HG02852 (cell line): ENCODE measurements around the gene MAST1.
A peak's percentile ranks its signal among the peaks of the same experiment; 100 is the strongest.
"Not testable (repeated sequence)": the region's sequence is repeated elsewhere in the genome, so short reads cannot be mapped to it uniquely, and the experiment has no call there.

Experiments used
- ATAC-seq: cut with Tn5 transposase; IDR thresholded peaks from one replicate; pipeline ENCODE4 v1.9.1; 2021; ENCODE audit warnings: mild to moderate bottlenecking, moderate library complexity; ENCODE audit not compliant: unreplicated experiment

The MAST1 gene

DNA sequence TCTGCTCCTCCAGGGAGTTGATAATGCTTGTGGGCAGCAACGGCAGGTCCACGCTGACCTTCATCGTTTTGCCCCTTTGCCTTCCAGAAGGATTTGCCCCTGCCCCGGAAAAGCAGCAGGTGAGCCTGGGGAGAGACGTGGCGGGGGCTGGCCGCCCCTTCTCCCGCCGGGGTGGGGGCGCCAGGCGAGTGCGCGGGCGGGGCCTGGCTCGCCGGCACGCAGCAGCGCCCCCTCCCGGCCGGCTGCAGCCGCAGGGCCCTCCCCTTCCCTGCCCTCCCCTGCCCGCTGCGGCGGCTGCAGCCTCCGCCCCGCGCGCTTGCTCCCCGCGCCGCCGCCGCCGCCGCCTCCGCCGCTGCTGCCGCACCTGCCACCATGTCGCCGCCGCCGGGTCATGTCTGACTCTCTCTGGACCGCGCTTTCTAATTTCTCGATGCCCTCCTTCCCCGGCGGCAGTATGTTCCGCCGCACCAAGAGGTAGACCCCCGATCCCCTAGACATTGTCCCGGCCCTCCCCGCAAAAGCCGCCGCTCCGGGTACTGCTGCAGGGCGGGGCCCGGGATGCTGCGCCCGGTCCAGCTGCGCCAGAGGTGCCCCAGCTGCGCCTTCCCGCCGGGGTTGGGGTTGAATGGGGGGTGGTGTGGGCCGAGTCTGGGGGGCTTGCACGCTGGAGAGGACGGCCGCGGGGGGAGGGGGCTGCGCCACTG lies at the start of gene MAST1:
MAST1 (plus strand) TSS at position 334 of the 704 bp plus-strand sequence; CDS start at position 392, 58 bp downstream.
- ATAC-seq, result no peak

DNA sequence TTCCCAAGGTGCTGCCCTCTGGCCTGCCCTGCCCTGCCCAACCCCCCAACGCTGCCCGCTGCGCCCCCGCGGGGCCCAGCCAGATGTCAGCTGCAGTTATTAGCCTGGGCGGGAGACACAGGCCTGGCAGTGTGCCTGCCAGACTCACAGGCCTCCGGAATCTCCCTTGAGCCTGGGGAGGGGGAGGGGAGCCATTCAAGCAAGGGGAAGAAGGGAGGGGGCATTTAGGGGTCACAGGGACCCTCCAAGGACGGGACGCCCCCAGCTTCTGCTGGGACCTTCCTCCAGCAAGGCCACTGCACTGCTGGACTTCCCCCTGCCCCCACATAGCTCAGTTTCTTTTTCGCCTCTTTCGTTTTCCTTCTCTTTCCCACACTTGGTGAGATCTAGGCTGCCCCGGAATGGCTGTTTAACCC lies 49.6 kb upstream of the MAST1 start:
- no peak for ATAC-seq

DNA sequence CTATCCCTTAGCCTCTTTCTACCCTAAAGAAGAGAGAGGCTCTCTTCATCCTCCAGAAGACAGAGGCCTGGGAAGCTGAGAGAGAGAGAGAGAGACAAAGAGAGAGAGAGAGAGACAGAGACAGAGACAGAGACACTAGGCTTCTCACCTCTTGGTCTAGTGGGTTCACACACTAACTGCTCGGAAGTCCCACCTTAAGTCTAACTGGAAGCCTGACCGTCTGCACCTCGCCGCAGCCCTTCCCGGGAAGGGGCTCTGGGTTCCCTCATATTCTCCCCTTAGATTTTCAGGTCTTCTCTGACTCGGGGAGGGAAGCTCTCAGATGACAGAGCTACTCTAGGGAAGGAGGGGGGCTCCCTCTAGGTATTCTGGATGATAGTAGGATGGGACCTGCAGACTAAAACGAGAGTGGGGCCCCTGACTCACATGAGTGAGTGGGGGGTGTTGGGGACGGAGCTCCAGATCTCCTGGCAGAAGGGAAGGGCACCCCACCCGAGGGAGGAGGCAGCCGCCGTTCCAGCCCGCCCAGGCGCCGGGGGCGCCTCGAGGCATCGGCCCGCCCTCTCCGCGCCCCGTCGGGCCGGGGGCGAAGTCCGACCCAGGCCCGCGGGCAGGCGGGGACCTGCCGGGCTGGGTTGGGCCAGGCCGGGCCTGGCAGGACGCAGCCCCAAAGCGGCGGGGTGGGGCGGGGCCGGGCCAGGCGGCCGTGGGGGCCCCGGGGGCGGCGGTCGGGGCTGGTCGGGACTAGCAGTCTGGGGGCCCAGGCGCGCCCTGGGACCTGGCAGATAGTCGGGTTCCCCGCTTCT lies 49.0 kb upstream of the MAST1 start:
- no peak for ATAC-seq

DNA sequence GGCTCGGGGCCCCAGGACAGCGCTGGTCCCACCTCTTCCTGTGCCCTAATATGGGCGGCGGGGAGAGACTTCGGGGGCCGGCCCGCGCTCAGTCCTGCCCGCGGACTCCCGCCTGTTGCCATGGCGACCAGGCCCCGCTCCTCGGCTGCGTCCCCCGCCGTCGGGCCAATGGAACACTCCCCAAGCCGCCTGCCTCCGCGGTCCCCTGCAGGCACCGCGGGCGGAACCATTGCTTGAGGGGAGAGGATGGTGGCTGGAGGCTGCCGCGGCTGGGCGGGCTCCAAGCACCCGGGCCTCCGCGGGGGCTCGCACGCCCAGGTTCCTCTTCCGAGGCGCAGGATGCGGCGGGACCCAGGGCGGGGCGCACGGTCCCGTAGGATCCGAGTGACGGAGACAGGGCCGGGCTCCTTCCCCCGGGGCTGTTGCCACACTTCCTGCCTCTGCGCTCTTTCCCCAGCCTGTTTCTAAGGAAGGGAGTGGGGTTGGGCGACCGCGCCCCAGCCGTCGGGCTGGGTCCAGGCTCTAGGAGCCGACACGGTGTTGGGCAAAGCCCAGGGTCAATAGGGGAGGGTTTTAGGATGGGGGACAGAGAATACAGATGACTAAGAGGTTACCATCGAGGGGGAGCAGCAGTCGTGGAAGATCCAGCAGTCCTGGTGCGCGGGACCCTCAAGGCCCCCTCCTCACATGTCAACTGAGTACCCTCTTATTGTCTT lies 48.3 kb upstream of the MAST1 start:
- peak; percentile 37 for ATAC-seq

DNA sequence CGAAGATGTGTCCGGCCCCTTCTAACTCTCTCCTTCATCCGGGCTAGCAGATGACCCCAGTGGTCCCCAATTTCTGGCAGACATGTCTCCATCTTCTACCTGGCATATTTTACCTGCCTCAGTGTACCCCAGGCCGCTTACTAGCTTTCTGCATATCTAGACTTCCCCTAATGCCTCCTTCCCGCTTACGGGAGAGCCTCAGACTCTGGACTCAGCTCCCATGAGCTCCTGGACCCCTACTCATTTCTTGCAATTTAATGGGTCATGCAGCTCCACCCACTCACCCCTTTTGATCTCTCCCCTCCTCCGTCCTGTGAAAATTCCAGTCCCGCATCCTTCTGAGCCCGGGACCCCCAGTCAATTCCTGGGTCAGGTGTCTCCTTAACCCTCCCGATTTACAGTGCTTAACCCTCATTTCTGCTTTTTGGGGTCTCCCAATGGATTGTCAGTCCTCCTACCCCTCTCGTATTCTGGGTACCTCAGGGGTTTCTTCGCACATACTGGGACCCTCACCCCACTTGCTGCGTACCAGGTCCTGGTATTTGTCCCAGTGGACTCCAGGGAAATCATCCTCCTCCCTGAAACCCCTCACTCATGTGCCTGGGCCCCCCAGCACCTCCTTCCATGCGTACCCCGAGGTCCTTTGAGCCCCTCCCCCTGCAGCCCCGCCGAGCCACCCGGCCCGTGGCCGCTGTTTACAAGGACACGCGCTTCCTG lies 47.5 kb upstream of the MAST1 start:
- no peak for ATAC-seq

DNA sequence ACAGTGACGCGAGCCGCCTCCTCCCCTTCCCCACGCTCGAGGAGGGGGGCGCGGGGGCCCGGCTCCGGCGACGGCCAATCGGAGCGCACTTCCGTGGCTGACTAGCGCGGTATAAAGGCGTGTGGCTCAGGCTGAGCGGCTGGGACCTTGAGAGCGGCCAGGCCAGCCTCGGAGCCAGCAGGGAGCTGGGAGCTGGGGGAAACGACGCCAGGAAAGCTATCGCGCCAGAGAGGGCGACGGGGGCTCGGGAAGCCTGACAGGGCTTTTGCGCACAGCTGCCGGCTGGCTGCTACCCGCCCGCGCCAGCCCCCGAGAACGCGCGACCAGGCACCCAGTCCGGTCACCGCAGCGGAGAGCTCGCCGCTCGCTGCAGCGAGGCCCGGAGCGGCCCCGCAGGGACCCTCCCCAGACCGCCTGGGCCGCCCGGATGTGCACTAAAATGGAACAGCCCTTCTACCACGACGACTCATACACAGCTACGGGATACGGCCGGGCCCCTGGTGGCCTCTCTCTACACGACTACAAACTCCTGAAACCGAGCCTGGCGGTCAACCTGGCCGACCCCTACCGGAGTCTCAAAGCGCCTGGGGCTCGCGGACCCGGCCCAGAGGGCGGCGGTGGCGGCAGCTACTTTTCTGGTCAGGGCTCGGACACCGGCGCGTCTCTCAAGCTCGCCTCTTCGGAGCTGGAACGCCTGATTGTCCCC lies 46.8 kb upstream of the MAST1 start, which contains the start of gene JUNB:
JUNB (plus strand) TSS at position 142 of the 706 bp plus-strand sequence; CDS start at position 428, 286 bp downstream.
- peak; percentile 33 for ATAC-seq

DNA sequence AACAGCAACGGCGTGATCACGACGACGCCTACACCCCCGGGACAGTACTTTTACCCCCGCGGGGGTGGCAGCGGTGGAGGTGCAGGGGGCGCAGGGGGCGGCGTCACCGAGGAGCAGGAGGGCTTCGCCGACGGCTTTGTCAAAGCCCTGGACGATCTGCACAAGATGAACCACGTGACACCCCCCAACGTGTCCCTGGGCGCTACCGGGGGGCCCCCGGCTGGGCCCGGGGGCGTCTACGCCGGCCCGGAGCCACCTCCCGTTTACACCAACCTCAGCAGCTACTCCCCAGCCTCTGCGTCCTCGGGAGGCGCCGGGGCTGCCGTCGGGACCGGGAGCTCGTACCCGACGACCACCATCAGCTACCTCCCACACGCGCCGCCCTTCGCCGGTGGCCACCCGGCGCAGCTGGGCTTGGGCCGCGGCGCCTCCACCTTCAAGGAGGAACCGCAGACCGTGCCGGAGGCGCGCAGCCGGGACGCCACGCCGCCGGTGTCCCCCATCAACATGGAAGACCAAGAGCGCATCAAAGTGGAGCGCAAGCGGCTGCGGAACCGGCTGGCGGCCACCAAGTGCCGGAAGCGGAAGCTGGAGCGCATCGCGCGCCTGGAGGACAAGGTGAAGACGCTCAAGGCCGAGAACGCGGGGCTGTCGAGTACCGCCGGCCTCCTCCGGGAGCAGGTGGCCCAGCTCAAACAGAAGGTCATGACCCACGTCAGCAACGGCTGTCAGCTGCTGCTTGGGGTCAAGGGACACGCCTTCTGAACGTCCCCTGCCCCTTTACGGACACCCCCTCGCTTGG lies 46.1 kb upstream of the MAST1 start:
- no peak for ATAC-seq

DNA sequence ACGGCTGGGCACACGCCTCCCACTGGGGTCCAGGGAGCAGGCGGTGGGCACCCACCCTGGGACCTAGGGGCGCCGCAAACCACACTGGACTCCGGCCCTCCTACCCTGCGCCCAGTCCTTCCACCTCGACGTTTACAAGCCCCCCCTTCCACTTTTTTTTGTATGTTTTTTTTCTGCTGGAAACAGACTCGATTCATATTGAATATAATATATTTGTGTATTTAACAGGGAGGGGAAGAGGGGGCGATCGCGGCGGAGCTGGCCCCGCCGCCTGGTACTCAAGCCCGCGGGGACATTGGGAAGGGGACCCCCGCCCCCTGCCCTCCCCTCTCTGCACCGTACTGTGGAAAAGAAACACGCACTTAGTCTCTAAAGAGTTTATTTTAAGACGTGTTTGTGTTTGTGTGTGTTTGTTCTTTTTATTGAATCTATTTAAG lies 45.4 kb upstream of the MAST1 start:
- ATAC-seq, result no peak

DNA sequence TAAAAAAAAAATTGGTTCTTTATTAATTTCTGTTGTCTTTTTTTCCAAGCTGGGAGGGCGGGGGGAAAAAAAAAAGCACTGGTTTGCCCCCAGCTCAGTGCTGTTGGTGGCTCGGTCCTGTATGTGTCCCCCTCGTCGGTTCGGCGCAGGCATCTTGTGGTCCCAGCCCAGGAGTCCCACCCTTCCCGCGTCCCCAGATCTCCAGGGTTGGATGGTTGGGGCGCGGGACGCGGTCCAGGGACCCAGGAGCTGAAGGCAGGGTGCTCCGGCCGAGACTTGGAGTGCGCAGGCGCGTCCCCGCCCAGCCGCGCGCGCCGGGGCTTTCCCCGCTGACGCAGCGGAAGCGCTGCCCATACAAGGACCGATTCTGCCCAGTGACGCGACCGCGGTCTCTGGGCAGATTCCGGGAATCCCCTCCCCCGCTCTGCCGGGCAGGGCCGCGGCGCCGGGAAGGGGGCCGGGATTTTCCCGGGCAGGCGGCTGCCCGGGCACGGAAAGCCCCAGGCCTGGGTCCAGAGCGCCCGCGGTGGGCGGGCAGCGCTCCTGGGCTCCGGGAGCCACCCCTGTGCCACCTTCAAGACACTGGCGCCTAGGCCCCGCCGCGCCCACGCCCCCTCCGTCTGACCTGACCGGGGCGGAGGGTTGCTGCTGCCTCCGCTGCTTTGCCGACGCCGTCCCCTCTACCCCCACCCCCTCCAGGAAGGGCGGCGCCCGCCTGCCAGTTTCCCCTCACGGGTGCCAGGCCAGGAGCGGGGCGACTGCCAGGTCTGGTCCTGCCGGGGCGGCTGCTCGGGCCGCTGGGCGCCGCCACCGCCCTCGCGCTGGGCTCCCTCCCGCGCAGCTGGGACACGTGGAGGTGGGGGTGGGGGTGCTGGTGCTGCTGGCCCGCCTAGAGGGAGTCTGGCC lies 44.8 kb upstream of the MAST1 start:
- peak; percentile 23 for ATAC-seq

DNA sequence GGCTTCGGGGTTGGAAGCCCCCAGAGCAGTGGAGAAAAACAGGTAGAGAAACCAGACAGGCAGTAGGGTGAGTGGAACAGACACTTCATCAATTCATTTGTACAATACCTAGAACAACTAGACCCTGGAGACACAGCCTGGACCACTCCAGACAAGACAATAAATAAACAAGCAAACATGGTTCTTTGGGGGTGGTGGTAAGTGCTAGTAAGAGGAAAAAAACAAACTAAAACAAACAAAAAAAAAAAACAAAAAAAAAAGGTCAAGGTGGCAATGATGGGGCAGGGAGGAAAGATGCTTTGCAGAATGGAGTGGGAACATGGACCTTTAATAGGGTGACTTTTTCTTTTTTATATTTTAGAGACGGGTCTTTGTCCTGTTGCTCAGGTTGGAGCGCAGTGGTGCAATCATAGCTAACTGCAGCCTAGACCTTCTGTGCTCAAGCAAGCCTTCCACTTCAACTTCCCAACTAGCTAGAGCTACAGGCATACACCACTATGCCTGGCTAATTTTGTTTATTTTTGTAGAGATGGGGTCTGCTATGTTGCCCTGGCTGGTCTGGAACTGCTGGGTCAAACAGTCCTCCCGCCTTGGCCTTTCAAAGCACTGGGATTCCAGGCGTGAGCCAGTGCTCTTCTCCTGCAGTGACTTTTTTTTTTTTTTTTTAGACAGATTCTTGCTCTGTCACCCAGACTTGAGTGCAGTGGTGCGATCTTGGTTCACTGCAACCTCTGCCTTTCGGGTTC lies 43.9 kb upstream of the MAST1 start:
- ATAC-seq, result no peak

DNA sequence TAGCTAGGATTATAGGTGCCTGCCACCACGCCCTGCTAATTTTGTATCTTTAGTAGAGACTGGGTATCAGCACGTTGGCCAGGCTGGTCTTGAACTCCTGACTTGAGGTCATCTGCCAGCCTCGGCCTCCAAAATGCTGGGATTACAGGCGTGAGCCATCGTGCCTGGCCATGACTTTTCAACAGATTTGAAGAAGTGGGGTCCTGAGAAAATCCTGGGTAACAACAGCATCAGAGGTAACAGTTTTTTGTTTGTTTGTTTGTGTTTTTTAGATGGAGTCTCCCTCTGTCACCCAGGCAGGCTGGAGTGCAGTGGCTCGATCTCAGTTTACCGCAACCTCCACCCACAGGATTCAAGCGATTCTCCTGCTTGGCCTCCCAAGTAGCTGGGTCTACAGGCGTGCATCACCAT lies 43.3 kb upstream of the MAST1 start:
- no peak for ATAC-seq

DNA sequence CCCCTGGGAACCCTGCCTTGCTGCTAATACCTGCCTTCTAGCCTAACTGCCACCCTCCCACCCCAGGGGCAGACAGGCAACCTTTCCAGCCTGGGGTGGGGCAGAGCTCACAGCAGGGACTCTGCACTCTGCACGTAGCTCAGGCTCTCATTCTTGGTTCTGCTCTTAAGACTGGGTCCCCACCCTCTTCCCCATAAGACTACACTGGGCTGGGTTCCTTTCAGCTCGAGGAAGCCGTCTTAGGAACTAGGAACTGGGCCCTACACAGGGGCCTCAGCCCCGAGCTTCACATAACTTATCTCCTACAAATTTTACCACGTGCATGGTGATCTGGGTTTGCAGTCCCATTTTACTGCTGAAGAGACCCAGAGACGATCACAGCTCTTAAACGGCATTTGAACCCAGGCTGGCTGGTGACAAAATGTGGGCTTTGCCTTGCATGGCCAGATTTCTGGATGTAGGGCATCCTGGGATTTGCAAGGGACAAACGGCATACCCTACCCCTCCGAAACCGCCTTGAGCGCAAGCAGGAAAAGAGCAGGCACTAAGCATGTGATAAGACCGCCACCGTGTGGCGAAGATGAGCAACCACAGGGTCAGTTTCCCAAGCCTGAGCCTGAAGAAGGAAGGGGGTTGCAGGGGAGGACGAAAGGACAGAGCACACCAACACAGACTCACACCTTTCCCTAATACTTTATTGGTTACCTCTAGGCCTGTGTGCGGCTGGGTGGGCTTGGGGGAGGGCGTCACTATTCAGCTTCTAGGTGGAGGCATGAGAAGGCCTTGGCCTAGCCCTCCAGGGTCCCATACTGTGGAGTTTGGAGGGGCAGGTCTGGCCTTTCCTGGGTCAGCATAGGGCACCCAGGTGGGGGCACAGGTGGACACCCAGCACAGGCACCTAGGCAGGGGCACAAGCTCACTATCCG lies 41.9 kb upstream of the MAST1 start:
- no peak for ATAC-seq

DNA sequence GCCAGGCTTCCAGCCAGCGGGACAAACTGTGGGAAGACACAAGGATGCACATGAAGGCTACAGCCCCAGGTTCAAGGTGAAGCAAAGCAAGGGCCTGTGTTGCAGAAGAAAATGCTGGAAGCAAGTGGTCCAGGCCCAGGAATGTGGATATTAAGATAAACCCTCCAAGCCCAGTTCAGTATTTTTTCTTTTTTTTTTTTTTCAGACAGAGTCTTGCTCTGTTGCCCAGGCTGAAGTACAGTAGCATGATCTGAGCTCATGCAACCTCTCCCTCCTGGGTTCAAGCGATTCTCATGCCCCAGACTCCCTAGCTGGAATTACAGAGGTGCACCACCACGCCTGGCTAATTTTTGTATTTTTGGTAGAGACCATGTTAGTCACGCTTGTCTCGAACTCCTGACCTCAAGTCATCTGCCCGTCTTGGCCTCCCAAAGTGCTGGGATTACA lies 41.2 kb upstream of the MAST1 start:
- no peak for ATAC-seq

DNA sequence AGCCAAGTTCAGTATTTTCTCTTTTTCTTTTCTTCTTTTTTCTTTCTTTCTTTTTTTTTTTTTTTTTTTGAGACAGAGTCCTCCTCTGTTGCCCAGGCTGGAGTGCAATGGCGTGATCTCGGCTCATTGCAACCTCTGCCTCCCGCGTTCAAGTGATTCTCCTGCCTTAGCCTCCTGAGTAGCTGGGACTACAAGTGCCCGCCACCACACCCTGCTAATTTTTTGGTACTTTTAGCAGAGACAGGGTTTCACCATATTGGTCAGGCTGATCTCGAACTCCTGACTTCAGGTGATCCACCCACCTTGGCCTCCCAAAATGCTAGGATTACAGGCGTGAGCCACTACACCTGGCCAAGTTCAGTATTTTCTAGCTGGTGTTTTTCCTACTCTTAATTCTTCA lies 40.7 kb upstream of the MAST1 start:
- ATAC-seq, result not testable (repeated sequence)

DNA sequence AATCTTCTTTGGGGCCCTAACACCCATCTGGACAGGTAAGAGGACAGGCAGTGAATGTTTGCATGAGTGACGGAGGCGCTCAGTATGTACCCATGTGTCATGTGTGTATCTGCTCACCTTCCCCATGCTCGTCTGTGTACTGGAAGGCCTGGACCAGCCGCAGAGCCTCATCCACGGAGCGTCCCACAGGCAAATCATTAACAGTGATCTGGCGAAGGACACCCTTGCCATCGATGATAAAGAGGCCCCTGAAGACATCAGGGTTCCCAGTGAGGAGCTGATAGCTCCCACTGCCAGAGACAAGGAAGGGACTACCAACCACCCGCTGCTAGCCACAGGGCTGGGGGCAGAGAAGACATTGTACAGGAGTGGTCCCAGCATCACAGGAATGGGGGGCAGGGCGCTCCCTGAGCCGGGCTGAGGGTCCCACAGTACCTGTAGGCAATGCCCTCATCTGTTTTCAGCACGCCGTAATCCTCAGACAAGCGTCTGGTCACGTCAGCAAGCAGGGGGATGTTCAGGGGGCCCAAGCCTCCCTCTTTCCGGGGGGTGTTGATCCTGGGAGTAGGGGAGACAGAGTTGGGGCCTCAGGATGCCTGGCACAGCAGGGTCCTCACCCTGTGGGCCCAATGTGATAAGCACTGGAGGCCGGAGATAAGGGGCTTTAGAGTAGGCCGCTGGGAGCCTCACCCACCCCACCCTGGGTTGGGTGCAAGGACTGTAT lies 38.4 kb upstream of the MAST1 start:
- ATAC-seq, result no peak

DNA sequence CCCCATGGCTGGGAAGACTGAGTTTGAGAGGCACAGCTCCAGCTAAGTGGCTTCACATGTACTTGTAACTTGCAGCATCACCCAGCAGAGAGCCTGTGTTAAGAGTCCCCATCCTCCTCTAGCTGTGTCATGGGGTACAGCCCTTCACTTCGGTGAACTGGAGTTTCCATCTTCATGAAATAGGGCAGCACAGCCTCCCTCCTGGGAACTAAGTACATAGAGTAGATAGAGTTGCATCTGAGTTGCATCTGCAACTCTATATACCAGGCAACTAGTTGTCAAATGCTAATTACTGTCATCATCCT lies 37.9 kb upstream of the MAST1 start:
- ATAC-seq, result no peak
